T-helper 2 cell treated with Interferon-gamma antibody and Interleukin-4, amounts not matched to agents 5 μg/mL and 100 μg/mL, for 36 hours (primary cell): ENCODE results near the gene SNED1.

Experiments
- DNase-seq: peaks from one replicate; pipeline ENCODE4 v3.0.0; 2021; ENCODE audit warnings: low spot score
- H3K27ac Mint-ChIP-seq: one replicate; pipeline ENCODE4 v1.8.0; 2021; ENCODE audit warnings: mild to moderate bottlenecking, mixed read lengths
- H3K27me3 Mint-ChIP-seq: one replicate; pipeline ENCODE4 v1.8.0; 2021; ENCODE audit warnings: low read depth, mixed read lengths
- H3K36me3 Mint-ChIP-seq: one replicate; pipeline ENCODE4 v1.8.0; 2021; ENCODE audit warnings: low read depth, mixed read lengths
- H3K4me1 Mint-ChIP-seq: one replicate; pipeline ENCODE4 v1.8.0; 2021; ENCODE audit warnings: low read depth, mixed read lengths
- H3K4me3 Mint-ChIP-seq: one replicate; pipeline ENCODE4 v1.8.0; 2022; ENCODE audit warnings: mild to moderate bottlenecking, moderate library complexity, mixed read lengths
- H3K9me3 Mint-ChIP-seq: one replicate; pipeline ENCODE4 v1.8.0; 2021; ENCODE audit warnings: mixed read lengths

SNED1 gene

GRCh38 chr2:240981280-240981679 is 17.1 kb upstream of the SNED1 start:
- H3K4me1 Mint-ChIP-seq = no peaks in the 10 kb centered on the region

DNA sequence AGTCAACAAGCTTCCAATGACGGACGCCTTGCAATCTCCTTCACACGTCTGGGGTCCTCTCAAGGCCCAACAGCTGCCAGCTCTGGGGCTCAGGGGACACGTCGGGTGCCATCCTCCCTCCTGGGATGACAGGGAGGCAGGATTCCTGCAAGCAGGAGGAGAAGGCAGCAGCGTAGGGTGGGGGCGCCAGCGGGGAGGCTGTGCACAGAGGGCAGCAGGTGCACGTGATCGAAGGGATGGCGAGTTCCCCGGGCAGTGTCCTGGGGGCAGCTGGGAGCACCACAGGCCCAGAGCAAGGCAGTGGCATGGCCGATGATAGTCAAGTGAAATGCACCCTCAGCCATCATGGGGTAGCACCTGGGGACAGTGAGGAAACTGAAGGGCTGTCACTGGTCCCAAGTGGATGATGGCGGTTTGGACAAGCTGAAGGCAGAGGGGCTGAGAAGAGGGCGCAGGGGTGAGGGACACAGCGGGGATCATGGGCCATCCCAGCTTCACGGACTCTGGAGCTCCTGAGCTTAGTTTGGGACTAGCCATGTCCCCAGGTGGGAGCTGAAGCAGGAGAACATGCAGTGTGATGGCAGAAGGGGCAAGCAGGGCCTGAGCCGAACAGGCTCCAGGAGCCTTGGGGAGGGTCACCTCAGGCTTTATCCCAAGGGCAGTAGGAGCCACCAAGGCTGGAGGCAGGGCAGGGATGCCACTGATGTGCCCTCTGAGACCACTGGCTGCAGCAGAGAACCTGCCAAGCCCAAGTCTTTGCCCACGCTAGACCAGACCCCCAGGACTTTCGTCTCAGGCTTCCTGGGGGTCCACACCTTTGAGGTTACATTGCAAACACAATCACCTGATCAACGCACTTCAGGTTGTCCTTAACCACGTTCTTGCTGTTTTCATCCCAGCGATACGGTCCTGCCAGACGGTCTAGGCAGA is 16.3 kb upstream of the SNED1 start:
- Mint-ChIP-seq H3K36me3 (no peaks in the 10 kb centered on the region), H3K4me3 (no peak overlapping the region), H3K27ac (no peak overlapping the region), H3K9me3 (no peaks in the 10 kb centered on the region), H3K27me3 (peaks cover 4% of the 10 kb centered on the region), H3K4me1 (no peaks in the 10 kb centered on the region)
- DNase-seq = no peak

More at GRCh38 chr2:240981280-240981679, 17.1 kb upstream of the SNED1 start:
- Mint-ChIP-seq H3K9me3 (no peaks in the 10 kb centered on the region), H3K36me3 (no peaks in the 10 kb centered on the region), H3K27ac (no peak overlapping the region), H3K27me3 (peaks cover 4% of the 10 kb centered on the region), H3K4me3 (no peak overlapping the region)
- no peak for DNase-seq

DNA sequence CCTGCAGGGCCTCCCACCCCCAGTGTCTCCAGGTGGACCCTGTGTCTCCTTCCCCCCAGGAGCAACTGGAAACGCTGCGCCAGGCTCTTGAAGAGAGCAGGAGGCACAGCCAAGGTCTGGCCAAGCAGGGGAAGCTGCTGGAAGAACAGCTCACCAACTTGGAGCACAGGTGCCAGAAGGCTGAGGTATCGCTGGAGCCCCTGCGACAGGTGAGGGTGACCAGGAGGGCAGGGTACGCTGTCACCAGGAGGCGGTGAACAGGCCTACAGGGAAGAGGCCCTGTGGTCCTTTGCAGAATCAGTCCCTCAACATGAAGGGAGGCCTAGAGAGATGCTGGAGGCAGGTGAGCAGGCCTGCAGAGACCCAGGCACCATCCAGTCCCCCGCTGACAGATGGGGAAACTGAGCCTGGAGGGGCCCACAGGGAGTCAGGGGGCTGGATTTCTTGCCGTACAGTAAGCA is 15.6 kb upstream of the SNED1 start:
- DNase-seq = no peak
- Mint-ChIP-seq H3K4me1 (no peaks in the 10 kb centered on the region), H3K27me3 (peaks cover 4% of the 10 kb centered on the region), H3K4me3 (no peak overlapping the region), H3K36me3 (no peaks in the 10 kb centered on the region), H3K9me3 (no peaks in the 10 kb centered on the region), H3K27ac (no peak overlapping the region)

DNA sequence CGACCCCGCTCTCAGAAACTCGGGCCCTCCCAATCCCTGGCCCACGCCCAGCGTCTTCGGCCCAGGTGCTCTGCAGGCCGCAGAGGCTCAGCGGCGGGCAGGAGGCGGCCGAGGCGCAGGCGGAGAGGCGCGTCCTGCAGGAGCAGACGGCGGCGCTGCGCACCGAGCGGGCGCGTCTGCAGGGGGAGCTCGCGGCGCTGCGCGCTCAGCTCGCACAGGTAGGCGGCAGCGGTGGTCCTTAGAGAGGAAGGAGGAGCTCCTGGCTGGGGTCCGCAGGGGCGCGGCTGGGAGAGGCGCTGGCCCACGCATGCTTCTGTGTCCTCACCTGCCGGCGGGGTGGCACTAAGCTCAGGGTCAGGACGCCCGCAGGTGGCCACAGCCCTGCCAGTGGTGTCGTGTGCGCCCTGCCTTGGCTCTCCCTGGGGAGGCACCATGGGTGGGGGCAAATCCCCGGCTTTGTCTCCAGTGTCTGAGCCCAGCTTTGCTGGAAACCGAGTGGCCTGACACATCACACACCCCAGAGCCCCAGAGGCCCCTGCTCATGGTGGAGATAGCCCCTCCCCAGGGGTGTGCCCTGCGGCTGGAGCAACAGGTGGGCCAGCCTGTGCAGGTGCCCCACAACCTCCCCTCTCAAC is 14.9 kb upstream of the SNED1 start:
- H3K4me3 Mint-ChIP-seq = no peak overlapping the region
- no peak overlapping the region for H3K27ac Mint-ChIP-seq
- DNase-seq = no peak
- H3K27me3 Mint-ChIP-seq = peaks cover 4% of the 10 kb centered on the region
- no peaks in the 10 kb centered on the region for H3K4me1 Mint-ChIP-seq
- H3K36me3 Mint-ChIP-seq = no peaks in the 10 kb centered on the region
- no peaks in the 10 kb centered on the region for H3K9me3 Mint-ChIP-seq

DNA sequence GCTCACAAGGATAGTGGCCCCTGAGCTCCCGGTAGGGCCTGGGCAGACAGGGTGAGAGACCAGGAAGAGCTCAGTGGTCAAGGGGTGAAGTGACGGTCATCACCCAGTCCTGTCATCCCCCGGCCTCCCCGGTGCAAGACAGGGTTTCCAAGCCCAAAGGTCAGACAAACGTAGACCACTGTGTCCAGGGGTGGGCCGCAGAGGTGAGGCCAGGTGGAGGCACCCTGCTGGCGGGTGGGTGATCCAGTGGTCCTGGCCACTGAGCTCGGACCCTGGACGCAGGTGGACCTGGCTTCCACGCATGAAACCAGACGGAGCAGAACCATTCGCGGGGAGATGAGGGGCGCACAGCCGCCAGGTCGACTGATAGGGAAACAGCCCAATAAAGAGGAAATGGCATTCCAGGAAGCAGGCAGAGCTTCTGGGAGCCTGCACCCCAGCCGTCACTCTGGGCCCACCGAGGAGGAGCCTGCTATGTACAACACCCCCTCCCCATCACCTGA is 14.4 kb upstream of the SNED1 start:
- peaks cover 4% of the 10 kb centered on the region for H3K27me3 Mint-ChIP-seq
- no peak overlapping the region for H3K4me3 Mint-ChIP-seq
- no peak for DNase-seq
- H3K4me1 Mint-ChIP-seq = no peaks in the 10 kb centered on the region
- H3K27ac Mint-ChIP-seq = no peak overlapping the region
- no peaks in the 10 kb centered on the region for H3K36me3 Mint-ChIP-seq
- H3K9me3 Mint-ChIP-seq = no peaks in the 10 kb centered on the region

- no peaks in the 10 kb centered on the region for H3K4me1 Mint-ChIP-seq
- no peak for DNase-seq
- no peaks in the 10 kb centered on the region for H3K9me3 Mint-ChIP-seq
- H3K36me3 Mint-ChIP-seq = no peaks in the 10 kb centered on the region
- H3K27ac Mint-ChIP-seq = no peak overlapping the region
- H3K4me3 Mint-ChIP-seq = no peak overlapping the region
- H3K27me3 Mint-ChIP-seq = peaks cover 4% of the 10 kb centered on the region
Measured at GRCh38 chr2:240985881-240986786, 12.3 kb upstream of the SNED1 start.

DNA sequence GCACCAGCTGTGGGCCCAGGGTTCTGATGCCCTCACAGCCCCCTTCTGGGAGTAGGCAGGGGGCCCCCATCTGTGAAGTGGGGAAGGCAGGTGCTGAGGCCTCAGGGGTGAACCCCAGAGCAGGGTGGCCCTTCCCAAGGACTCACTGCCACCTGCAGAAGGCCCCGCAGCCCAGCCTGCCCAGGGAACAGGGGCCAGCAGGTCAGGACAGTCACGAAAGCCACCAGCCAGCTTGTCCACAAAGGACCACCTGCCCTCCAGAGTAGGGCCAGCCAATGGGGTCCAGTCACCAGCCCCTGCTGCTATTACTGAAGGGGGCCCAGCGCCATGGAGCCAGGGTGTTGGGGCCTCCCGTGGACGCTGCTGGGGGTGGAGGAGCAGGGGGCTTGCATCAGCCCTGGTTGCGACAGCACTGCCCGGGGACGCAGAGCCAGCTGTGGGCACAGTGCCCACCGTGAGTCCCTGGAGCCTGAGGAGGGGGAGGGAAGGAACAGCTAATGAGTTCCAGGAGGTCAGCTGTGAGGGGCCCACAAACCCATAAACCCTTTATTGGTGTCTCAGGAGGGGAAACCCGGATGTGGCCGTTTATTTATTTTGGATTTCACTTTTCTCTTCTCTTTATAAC is 11.5 kb upstream of the SNED1 start:
- Mint-ChIP-seq H3K27ac (no peak overlapping the region), H3K9me3 (no peaks in the 10 kb centered on the region), H3K36me3 (no peaks in the 10 kb centered on the region), H3K4me1 (no peaks in the 10 kb centered on the region), H3K4me3 (no peak overlapping the region), H3K27me3 (peaks cover 2% of the 10 kb centered on the region)
- no peak for DNase-seq

DNA sequence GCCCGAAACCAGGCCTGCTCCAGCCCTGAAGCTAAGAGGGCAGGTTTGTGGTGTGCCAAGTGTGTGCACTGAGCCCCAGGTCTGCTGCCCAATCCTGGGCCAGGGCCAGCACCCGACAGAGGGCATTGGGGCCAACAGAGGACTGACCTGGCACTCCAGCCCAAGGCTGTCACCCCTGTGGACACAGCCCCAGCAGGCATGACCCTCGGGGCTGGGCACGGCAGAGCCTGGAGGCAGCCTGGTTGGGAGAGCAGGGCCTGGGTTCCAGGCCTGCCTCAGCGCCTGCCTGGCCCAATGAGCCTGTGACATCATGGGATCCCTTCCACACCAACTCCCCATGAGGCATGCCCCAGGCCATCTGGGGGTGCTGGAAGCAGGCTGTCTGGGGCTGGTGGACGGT is 10.8 kb upstream of the SNED1 start:
- Mint-ChIP-seq H3K27me3 (no peaks in the 10 kb centered on the region), H3K9me3 (no peaks in the 10 kb centered on the region), H3K36me3 (no peaks in the 10 kb centered on the region), H3K27ac (no peak overlapping the region), H3K4me1 (no peaks in the 10 kb centered on the region), H3K4me3 (no peak overlapping the region)
- DNase-seq = no peak

DNA sequence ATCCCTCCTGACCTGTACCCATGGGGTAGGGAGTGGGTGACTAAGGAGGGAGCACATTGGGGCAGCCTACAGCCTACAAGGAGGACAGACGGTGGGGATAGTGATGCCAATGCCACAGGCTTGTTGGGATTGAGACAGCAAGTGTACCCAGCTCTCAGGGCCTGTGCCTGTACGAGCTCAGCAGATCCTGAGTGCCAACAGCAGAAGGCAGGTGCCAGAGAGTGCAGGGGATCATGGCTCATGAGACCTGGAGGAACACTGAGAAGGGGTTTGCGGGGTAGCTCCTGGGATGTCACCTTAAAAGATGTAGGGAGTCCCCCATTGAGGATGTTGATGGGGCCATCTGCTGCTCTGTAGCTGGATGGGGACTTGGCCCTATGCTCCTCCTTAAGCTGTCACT is 10.3 kb upstream of the SNED1 start:
- no peaks in the 10 kb centered on the region for H3K27me3 Mint-ChIP-seq
- no peaks in the 10 kb centered on the region for H3K9me3 Mint-ChIP-seq
- no peaks in the 10 kb centered on the region for H3K36me3 Mint-ChIP-seq
- H3K4me1 Mint-ChIP-seq = no peaks in the 10 kb centered on the region
- H3K27ac Mint-ChIP-seq = no peak overlapping the region
- no peak for DNase-seq
- H3K4me3 Mint-ChIP-seq = no peak overlapping the region

DNA sequence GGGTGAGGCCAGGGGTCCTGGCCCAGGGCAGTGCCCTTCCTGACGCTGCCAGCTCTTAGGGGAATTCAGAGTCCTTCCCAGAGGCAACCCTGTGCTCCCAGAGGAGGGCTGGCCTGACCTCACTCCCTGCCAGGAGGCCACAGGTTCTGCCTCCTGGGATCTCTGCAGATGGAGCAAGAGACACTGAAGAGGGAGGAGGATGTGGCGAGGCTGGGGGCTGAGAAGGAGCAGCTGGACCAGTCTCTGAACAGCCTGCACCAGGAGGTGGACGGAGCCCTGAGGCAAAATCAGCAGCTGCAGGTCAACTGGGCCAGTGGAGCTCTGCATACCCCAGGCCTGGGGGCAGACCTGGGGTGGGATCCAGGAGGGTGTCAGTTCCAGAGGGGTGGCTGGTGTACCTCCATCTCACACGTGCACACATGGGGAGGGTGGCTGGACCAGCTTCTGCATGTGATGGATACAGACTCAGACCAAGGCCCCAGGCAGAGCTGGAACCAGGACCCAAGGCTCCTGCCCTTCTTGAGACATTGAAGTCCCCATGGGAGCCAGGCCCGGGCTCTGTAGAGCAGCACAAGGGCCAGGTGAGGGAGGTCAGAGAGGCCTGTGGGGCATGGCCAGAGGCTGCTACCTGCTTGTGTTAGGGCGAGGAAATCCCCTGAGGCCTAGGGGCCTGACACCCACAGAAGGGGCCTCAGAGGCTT is 9.7 kb upstream of the SNED1 start:
- no peak overlapping the region for H3K4me3 Mint-ChIP-seq
- H3K27ac Mint-ChIP-seq = no peak overlapping the region

GRCh38 chr2:240989451-240990265 is 8.8 kb upstream of the SNED1 start:
- DNase-seq = no peak
- no peak overlapping the region for H3K4me3 Mint-ChIP-seq
- no peaks in the 10 kb centered on the region for H3K36me3 Mint-ChIP-seq
- H3K4me1 Mint-ChIP-seq = no peaks in the 10 kb centered on the region
- H3K27me3 Mint-ChIP-seq = no peaks in the 10 kb centered on the region
- H3K9me3 Mint-ChIP-seq = no peaks in the 10 kb centered on the region
- no peak overlapping the region for H3K27ac Mint-ChIP-seq

More for the DNA sequence above, 9.7 kb upstream of the SNED1 start:
- no peak for DNase-seq
- no peaks in the 10 kb centered on the region for H3K27me3 Mint-ChIP-seq
- H3K4me1 Mint-ChIP-seq = no peaks in the 10 kb centered on the region
- no peaks in the 10 kb centered on the region for H3K9me3 Mint-ChIP-seq
- no peaks in the 10 kb centered on the region for H3K36me3 Mint-ChIP-seq

DNA sequence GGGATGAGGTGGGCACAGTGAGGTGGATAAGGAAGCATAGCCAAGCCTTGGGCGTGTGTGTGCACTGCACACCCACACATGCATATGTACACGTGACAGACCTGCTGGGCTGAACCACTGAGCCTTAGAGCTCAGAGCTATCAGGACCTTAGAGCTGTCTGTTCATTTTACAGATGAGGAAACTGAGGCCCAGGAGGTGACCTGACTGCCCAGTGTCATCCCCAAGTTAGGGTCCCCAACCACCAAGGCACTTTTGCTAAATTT is 8.2 kb upstream of the SNED1 start:
- DNase-seq = no peak
- H3K4me3 Mint-ChIP-seq = no peak overlapping the region
- no peaks in the 10 kb centered on the region for H3K9me3 Mint-ChIP-seq
- H3K27me3 Mint-ChIP-seq = no peaks in the 10 kb centered on the region
- H3K36me3 Mint-ChIP-seq = no peaks in the 10 kb centered on the region
- no peaks in the 10 kb centered on the region for H3K4me1 Mint-ChIP-seq
- H3K27ac Mint-ChIP-seq = no peak overlapping the region
